Spleen (tissue), 11 donors: Measurements from ENCODE around the gene PGAM1. TPM values are rescaled to one million over a fixed set of nuclear protein-coding genes. Genes with fewer than 3 reads are reported as not detected.

Experiments
- DNase-seq: peaks from one replicate; pipeline ENCODE4 v3.0.0-alpha.2; 2020
- H3K27ac ChIP-seq, 8 donors: fragments of 200-600 bp; sonication (generic) in 7 of 8; 1 replicate in 4 of 8; 2 replicates in 4 of 8; pipeline versions ENCODE4 v1.5.0 to v1.8.0; 2016 to 2021; ENCODE audit warnings: inconsistent platforms in 4 of 8, mild to moderate bottlenecking in 4 of 8, moderate library complexity in 1 of 8
- H3K27me3 ChIP-seq, 7 donors: fragments of 200-600 bp; sonication (generic) in 6 of 7; replicated peaks in 1 of 7; 1 replicate in 4 of 7; 2 replicates in 3 of 7; pipeline versions ENCODE4 v1.5.0 to v1.8.0; 2016 to 2021; ENCODE audit warnings: inconsistent platforms in 3 of 7, mild to moderate bottlenecking in 1 of 7
- H3K36me3 ChIP-seq, 6 donors: fragments of 200-600 bp; sonication (generic) in 5 of 6; 1 replicate in 4 of 6; 2 replicates in 2 of 6; pipeline versions ENCODE4 v1.5.0 to v1.8.0; 2016 to 2021; ENCODE audit warnings: inconsistent platforms in 2 of 6
- H3K4me1 ChIP-seq, 6 donors: fragments of 200-600 bp; sonication (generic) in 5 of 6; 1 replicate in 3 of 6; 2 replicates in 3 of 6; pipeline versions ENCODE4 v1.5.0 to v1.8.0; 2016 to 2021; ENCODE audit warnings: inconsistent platforms in 3 of 6
- H3K4me3 ChIP-seq, 8 donors: fragments of 200-600 bp; sonication (generic) in 7 of 8; 1 replicate in 4 of 8; 2 replicates in 4 of 8; pipeline versions ENCODE4 v1.5.0 to v1.8.0; 2016 to 2021; ENCODE audit warnings: inconsistent platforms in 4 of 8, mild to moderate bottlenecking in 4 of 8, moderate library complexity in 2 of 8
- H3K9me3 ChIP-seq, 8 donors: fragments of 200-600 bp; sonication (generic) in 7 of 8; 1 replicate in 4 of 8; 2 replicates in 4 of 8; pipeline versions ENCODE4 v1.5.0 to v1.8.0; 2016 to 2021; ENCODE audit warnings: inconsistent platforms in 4 of 8
- CTCF ChIP-seq, 11 experiments: fragments of 200-600 bp in 7 of 11; fragments of 450-650 bp in 4 of 11; sonication (generic) in 4 of 11; IDR thresholded peaks in 8 of 11; conservative IDR thresholded peaks in 3 of 11; 1 replicate in 7 of 11; 2 replicates in 4 of 11; pipeline versions ENCODE4 v1.4.0 to v1.8.0; 2016 to 2021; ENCODE audit warnings: antibody characterized with exemption in 11 of 11, inconsistent platforms in 4 of 11, mild to moderate bottlenecking in 1 of 11
- POLR2A ChIP-seq, 3 donors: fragments of 450-650 bp; IDR thresholded peaks; one replicate each; pipeline ENCODE4 v1.5.1; 2017; ENCODE audit warnings: antibody characterized with exemption in 3 of 3, mild to moderate bottlenecking in 1 of 3
- POLR2AphosphoS5 ChIP-seq, 3 donors: sonication (generic); formaldehyde crosslinking; IDR thresholded peaks; one replicate each; pipeline ENCODE4 v1.5.1; 2017; ENCODE audit warnings: antibody characterized with exemption in 3 of 3
- WGBS, 5 donors: extraction: QIAGEN DNeasy Blood & Tissue Kit in 3 of 5; methylation state at CpG; one replicate each; pipeline versions ENCODE4 v1.1.5 to v1.1.7; 2013 to 2018; 5-methylcytosine and 5-hydroxymethylcytosine counted together
- intact Hi-C: fragments of 100-400 bp; cut with DNase I; formaldehyde crosslinking; loops from one replicate; pipeline ENCODE4 v1.15.0; 2023; ENCODE audit warnings: low total_unique reads
- polyA plus RNA-seq, 3 donors: library from polyadenylated mRNA; stranded (reverse); fragments of 200-250 nt; gene quantifications; one replicate each; pipeline ENCODE4 v1.2.1, GENCODE V29; 2013
- total RNA-seq, 7 donors: library from RNA; depleted of rRNA in 3 of 7; stranded (reverse); fragments of >200 nt in 3 of 7; fragmentation: NEBNext Ultra II Directional in 4 of 7; extraction: Animal tissue kit (Norgen Biotek cat#: 25700) in 4 of 7; gene quantifications; one replicate each; pipeline versions ENCODE4 v1.1.0 to v1.2.1, GENCODE V29; 2016 to 2021
- donor health status: healthy with polysubstance abuse.
- donor health status: DM: no; HTN: no; CAD: no; lungs with moderate emphysema.
- donor health status: DM: no; HTN: no; CAD: no.
- donor health status: Bipolar disorder and iron deficiency.
- donor health status: healthy.
- donor health status: DM: no; HTN: no; CAD: no.
- donor health status: DM: yes; HTN: yes; CAD: no.

The PGAM1 gene
- total and polyA plus RNA-seq, 10 donors, result 51.4 to 235 (median 167) TPM

- peaks cover 0 to 22% (median 1%) of the 10 kb centered on the region in 6 donors for H3K4me1 ChIP-seq
- H3K27me3 ChIP-seq, result no peaks in the 10 kb centered on the region
- TF ChIP-seq POLR2A (IDR thresholded peaks at IDR 0.05), result no peak
- no peak for TF ChIP-seq CTCF (IDR thresholded peaks at IDR 0.05 in 8 of 11, conservative IDR thresholded peaks at IDR 0.05 in 3 of 11)
- TF ChIP-seq POLR2AphosphoS5 (IDR thresholded peaks at IDR 0.05), result no peak
- intact Hi-C loops, result no loop called here
- WGBS, 5 donors, result 87 to 97% (median 89%) methylated on average over 5 to 7 of the region's 7 CpGs
- DNase-seq, result no peak
- H3K4me3 ChIP-seq, result no peak overlapping the region
- no peaks in the 10 kb centered on the region for H3K9me3 ChIP-seq
- H3K27ac ChIP-seq, result no peak overlapping the region
- H3K36me3 ChIP-seq, result peaks cover 0 to 100% (median 68%) of the 10 kb centered on the region in 6 donors
Observed at GRCh38 chr10:97385565-97385964, 40.4 kb upstream of the PGAM1 start.

- Histone ChIP-seq H3K9me3 (no peaks in the 10 kb centered on the region), H3K36me3 (peaks cover 0 to 100% (median 65%) of the 10 kb centered on the region in 6 donors), H3K4me3 (no peak overlapping the region), H3K27me3 (no peaks in the 10 kb centered on the region), H3K27ac (peak overlapping the region in 2 of 8 donors; percentile 7 to 42), H3K4me1 (peaks cover 0 to 23% (median 1%) of the 10 kb centered on the region in 6 donors)
- TF ChIP-seq CTCF (IDR thresholded peaks at IDR 0.05 in 8 of 11, conservative IDR thresholded peaks at IDR 0.05 in 3 of 11) (no peak), POLR2A (IDR thresholded peaks at IDR 0.05) (no peak), POLR2AphosphoS5 (IDR thresholded peaks at IDR 0.05) (peak in 2 of 3 donors; percentile 27 to 48)
- intact Hi-C loops, result no loop called here
- peak; percentile 77 for DNase-seq
- WGBS, 5 donors, result 54 to 86% (median 81%) methylated on average over 2 to 5 of the region's 5 CpGs
Observed at GRCh38 chr10:97388152-97388551, 37.8 kb upstream of the PGAM1 start.

GRCh38 chr10:97390091-97390490, 35.9 kb upstream of the PGAM1 start:
- H3K4me3 ChIP-seq, result no peak overlapping the region
- H3K4me1 ChIP-seq, result peaks cover 0 to 23% (median 1%) of the 10 kb centered on the region in 6 donors
- peak overlapping the region in 4 of 8 donors; percentile 43 to 75 (median 61) for H3K27ac ChIP-seq
- intact Hi-C loops, result no loop called here
- peaks cover 0 to 100% (median 71%) of the 10 kb centered on the region in 6 donors for H3K36me3 ChIP-seq
- H3K9me3 ChIP-seq, result no peaks in the 10 kb centered on the region
- 89 to 99% (median 95%) methylated on average over 5 of the region's 5 CpGs; no CpG with 5 or more reads in 1 of the 5 donors for WGBS, 5 donors
- no peak for DNase-seq
- TF ChIP-seq CTCF (IDR thresholded peaks at IDR 0.05 in 8 of 11, conservative IDR thresholded peaks at IDR 0.05 in 3 of 11) (no peak), POLR2AphosphoS5 (IDR thresholded peaks at IDR 0.05) (no peak), POLR2A (IDR thresholded peaks at IDR 0.05) (no peak)
- H3K27me3 ChIP-seq, result no peaks in the 10 kb centered on the region

- intact Hi-C loops, result no loop called here
- Histone ChIP-seq H3K4me1 (peaks cover 0 to 22% (median 1%) of the 10 kb centered on the region in 6 donors), H3K36me3 (peaks cover 0 to 97% (median 72%) of the 10 kb centered on the region in 6 donors), H3K27me3 (no peaks in the 10 kb centered on the region), H3K9me3 (no peaks in the 10 kb centered on the region), H3K27ac (no peak overlapping the region), H3K4me3 (no peak overlapping the region)
- TF ChIP-seq POLR2A (IDR thresholded peaks at IDR 0.05), result no peak
- no peak for TF ChIP-seq POLR2AphosphoS5 (IDR thresholded peaks at IDR 0.05)
- no peak for TF ChIP-seq CTCF (IDR thresholded peaks at IDR 0.05 in 8 of 11, conservative IDR thresholded peaks at IDR 0.05 in 3 of 11)
- DNase-seq, result no peak
- WGBS, 5 donors, result 83 to 93% (median 86%) methylated on average over 8 of the region's 8 CpGs
Observed at GRCh38 chr10:97393034-97393573, 32.9 kb upstream of the PGAM1 start.
